Measurements from ENCODE around the gene APPL1.
A peak's percentile ranks its signal among the peaks of the same experiment; 100 is the strongest.

APPL1 gene

GRCh38 chr3:57274845-57275244, 47.3 kb downstream of the APPL1 start:
- DNase-seq (ENCODE audit: low read depth): no peak

DNA sequence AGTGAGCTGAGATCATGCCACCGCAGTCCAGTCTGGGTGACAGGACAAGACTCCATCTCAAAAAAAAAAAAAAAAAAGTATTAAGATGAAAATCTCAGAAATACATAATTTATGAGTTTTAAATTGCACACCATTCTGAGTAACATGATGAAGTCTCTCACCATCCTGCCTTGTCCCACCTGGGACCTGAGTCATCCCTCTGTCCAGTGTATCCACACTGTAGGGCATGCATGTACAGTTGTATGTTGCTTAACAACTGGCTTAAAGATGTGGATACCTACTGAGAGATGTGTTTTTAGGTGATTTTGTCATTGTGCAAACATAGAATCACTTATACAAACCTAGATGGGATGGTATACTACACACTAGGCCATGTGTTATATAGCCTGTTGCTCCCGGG, 47.9 kb downstream of the APPL1 start:
- DNase-seq (ENCODE audit: low read depth): no peak

DNA sequence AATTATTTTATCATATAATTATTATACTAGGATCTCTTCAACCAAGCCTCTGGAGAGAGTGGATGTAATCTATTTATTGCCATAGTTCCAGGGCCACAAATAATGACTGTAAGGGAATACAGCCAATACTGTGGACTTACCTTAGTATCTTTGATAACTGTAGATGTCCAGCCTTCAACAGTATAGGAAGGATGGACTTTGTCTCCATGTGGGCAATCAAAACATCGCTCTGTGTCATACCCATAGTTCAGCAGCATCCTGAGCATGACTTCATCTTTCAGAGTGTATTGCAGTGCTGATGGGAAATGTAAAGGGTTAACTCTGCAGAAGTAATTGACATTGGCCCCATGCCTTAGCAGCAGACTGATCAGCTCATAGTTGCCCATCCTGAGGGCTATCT, 50.7 kb downstream of the APPL1 start:
- no peak for DNase-seq (ENCODE audit: low read depth)

- no peak for DNase-seq (ENCODE audit: low read depth)
These were observed 52.2 kb downstream of the APPL1 start for GRCh38 chr3:57279685-57280084.

GRCh38 chr3:57281715-57282114, 54.2 kb downstream of the APPL1 start:
- DNase-seq (ENCODE audit: low read depth): peak; percentile 48

GRCh38 chr3:57283334-57283733, 55.8 kb downstream of the APPL1 start:
- DNase-seq (ENCODE audit: low read depth): no peak

GRCh38 chr3:57287205-57287604, 59.7 kb downstream of the APPL1 start:
- no peak for DNase-seq (ENCODE audit: low read depth)

DNA sequence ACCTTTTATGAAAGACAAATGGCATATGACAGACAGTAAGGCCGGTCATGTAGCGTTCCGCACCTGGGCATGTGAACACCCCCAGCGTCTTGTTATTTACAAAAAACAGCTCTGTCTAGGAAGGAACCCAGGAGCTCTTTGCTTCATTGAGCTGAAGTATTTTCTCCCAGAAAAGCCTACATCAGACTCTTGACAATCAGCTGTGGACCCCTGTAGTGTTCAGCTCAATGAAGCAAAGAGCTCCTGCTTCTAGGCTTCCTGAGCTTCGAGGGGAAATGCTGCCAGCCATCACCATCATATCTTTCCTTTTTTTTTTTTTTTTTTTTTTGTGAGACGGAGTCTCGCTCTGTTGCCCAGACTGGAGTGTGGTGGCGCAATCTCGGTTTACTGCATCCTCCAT, 60.9 kb downstream of the APPL1 start:
- no peak for DNase-seq (ENCODE audit: low read depth)

- no peak for DNase-seq (ENCODE audit: low read depth)
These were observed 64.8 kb downstream of the APPL1 start, which contains the start of gene ASB14 for GRCh38 chr3:57292159-57292896. TSS of gene ASB14 (minus strand) at chr3:57292685. CDS start at chr3:57292033, 652 bp downstream.

DNA sequence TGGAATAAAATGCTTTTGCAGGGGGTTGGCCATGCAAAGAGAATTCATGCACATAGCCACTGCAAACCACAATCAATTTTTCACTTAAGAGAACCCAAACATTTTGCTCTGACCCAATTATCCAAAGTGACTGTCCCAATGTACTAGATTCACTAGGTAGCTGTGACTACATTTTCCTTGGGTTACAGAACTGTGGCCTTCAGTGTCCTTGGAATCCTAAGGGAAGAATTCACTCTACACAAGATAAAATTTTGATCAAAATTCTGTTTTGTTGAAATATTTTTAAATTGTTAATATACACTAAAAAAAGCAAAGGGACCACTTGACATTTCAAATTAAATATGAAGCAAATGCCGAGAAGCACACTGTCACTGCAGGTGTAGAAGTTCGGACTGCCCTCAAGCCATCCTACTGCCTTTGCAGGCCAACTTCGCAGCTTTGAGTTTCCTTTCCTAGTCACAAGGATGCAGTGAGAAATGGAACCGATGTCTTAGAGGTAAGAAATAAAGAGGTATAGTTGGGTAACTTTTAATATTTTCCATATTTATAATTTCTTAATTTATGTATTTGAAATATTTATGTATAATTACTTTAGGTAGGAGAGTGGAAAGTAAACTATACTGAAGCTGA, 65.5 kb downstream of the APPL1 start:
- no peak for DNase-seq (ENCODE audit: low read depth)

GRCh38 chr3:57298041-57298440, 70.5 kb downstream of the APPL1 start:
- peak; percentile 37 for DNase-seq (ENCODE audit: low read depth)

- DNase-seq (ENCODE audit: low read depth): peak; percentile 39
These were observed 76.0 kb downstream of the APPL1 start for GRCh38 chr3:57303520-57303919.

DNA sequence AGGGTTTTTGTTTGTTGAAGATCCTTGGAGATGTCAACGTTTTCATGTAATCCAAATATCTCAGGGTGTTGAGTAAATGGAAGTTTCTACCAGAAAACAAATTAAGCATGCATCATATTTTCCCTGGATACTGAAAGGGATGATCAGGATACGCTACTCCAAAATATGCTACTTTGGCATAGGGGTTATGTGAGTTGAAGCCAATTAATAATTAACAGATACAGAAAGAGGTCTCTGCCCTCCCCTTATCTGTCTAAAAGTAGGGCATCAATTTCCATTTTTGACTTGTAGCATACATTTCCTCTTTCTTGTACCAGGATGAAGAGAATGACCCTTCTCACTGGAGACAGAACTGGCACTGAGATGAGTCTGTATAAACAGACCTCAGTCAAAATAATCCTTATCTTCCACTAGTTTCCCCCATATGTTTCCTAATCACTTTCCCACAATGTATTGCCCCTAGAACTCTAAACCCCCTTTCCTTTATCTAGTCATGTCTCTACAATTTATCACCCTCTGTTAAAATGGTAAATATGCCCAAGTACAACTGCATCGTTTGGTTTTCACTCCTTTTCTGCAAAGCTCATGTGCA, 82.3 kb downstream of the APPL1 start:
- no peak for DNase-seq (ENCODE audit: low read depth)

GRCh38 chr3:57314204-57314603, 86.7 kb downstream of the APPL1 start:
- no peak for DNase-seq (ENCODE audit: low read depth)
